Skeletal muscle tissue (tissue), 4 donors: ENCODE results near the gene SRPK2. TPM values are rescaled to one million over a fixed set of nuclear protein-coding genes. Genes with fewer than 3 reads are reported as not detected.

ENCODE experiments used
- H3K27ac ChIP-seq: one replicate; pipeline ENCODE4 v1.7.0; 2013; ENCODE audit warnings: mild to moderate bottlenecking, low read depth, low read length, inconsistent platforms
- H3K27me3 ChIP-seq, 3 donors: one replicate each; pipeline ENCODE4 v1.7.0; 2013; ENCODE audit warnings: low read length in 3 of 3; ENCODE audit not compliant: control insufficient read depth in 3 of 3, insufficient read depth in 3 of 3
- H3K36me3 ChIP-seq, 3 donors: one replicate each; pipeline ENCODE4 v1.7.0; 2013; ENCODE audit warnings: low read length in 3 of 3; ENCODE audit not compliant: control insufficient read depth in 3 of 3, insufficient read depth in 3 of 3
- H3K4me1 ChIP-seq, 3 donors: one replicate each; pipeline ENCODE4 v1.7.0; 2013; ENCODE audit warnings: low read length in 3 of 3, mild to moderate bottlenecking in 3 of 3; ENCODE audit not compliant: control insufficient read depth in 3 of 3, insufficient read depth in 3 of 3
- H3K4me3 ChIP-seq, 3 donors: one replicate each; pipeline ENCODE4 v1.7.0; 2013; ENCODE audit warnings: low read length in 3 of 3
- H3K9ac ChIP-seq, 3 donors: one replicate each; pipeline ENCODE4 v1.7.0; 2013; ENCODE audit warnings: low read length in 3 of 3, mild to moderate bottlenecking in 3 of 3, moderate library complexity in 2 of 3, low read depth in 1 of 3
- H3K9me3 ChIP-seq, 3 donors: one replicate each; pipeline ENCODE4 v1.7.0; 2013; ENCODE audit warnings: low read length in 3 of 3; ENCODE audit not compliant: control insufficient read depth in 3 of 3
- total RNA-seq: library from RNA; depleted of rRNA; stranded (reverse); fragments of >200 nt; gene quantifications from one replicate; pipeline ENCODE4 v1.2.3, GENCODE V29; 2014
- donor health status: Osteomylitis.

Gene SRPK2
- total RNA-seq, 1 donor from 2014 or later, result 73.6 TPM

- Histone ChIP-seq H3K4me3 (no peak overlapping the region), H3K9me3 (no peaks in the 10 kb centered on the region), H3K4me1 (peaks cover 0 to 3% (median 2%) of the 10 kb centered on the region in 3 donors), H3K27ac (no peak overlapping the region), H3K9ac (no peak overlapping the region), H3K27me3 (no peaks in the 10 kb centered on the region), H3K36me3 (no peaks in the 10 kb centered on the region)
Measured at GRCh38 chr7:105187302-105188169, 201.2 kb downstream of the SRPK2 start.

DNA sequence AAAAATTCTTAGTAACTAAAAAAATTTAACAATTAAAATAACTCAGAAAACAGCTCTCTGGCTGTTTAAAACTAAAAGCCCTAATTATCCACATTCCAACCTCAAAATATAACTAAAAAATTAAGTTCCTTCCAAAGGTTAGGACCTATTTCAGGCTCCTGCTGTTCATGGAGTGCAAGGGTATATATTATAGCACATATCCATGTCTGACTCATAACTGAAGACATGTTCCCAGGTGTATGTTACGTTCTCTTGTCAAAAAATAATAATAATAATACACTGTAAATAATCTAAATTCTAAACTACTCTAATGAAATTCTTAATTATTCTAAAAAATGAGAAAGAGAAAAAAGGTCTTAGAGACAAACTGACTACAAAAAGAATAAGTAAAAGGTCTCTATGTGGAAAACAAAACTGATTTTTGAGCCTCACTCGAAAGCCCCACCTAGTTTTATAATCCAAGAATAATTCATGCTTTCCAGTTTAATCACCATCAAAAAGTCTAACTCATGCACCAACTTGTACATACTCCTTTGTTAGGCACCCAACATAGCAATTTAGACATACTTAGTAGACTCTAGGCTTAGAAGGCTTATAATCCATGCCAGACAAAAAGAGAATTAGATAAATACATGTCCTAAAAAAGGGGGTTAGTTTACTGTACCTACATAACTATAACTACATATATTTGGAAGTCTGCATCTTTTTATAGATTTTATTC lies 203.3 kb downstream of the SRPK2 start:
- H3K4me1 ChIP-seq, result peaks cover 0 to 3% (median 2%) of the 10 kb centered on the region in 3 donors
- H3K36me3 ChIP-seq, result no peaks in the 10 kb centered on the region
- no peak overlapping the region for H3K4me3 ChIP-seq
- H3K9me3 ChIP-seq, result no peaks in the 10 kb centered on the region
- H3K9ac ChIP-seq, result no peak overlapping the region
- no peak overlapping the region for H3K27ac ChIP-seq
- H3K27me3 ChIP-seq, result no peaks in the 10 kb centered on the region

GRCh38 chr7:105180002-105180401 lies 208.7 kb downstream of the SRPK2 start:
- H3K27ac ChIP-seq, result no peak overlapping the region
- H3K4me1 ChIP-seq, result no peaks in the 10 kb centered on the region
- no peaks in the 10 kb centered on the region for H3K27me3 ChIP-seq
- H3K36me3 ChIP-seq, result no peaks in the 10 kb centered on the region
- H3K9me3 ChIP-seq, result peaks cover 0 to 3% (median 0%) of the 10 kb centered on the region in 3 donors
- H3K9ac ChIP-seq, result no peak overlapping the region
- no peak overlapping the region for H3K4me3 ChIP-seq

DNA sequence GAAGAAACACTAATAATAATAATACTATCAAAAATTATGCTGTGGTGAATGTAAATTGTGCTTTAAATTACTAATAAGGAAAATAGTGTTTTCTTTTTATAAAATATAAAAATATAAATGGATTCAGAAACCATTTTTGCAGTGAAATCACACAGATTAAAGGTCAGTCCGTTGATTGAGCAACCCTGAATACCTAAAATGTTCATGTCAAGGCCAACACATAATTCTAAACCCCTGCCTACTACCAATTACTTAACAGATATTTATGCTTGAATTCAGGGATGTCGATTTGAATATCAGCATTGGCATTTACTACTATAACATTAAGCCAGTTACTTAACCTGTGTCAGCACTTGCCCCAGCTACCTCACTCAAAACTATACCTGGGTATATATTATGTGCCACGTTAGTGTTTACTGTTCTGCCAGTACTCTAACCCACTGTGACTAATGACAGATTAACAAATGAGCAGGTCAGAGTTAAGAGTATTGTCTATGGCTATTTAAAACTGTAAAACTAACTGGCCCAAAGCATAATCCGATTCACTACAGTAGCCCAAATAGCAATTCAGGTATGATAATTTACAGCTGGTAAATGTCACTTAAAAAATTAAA lies 209.7 kb downstream of the SRPK2 start:
- Histone ChIP-seq H3K9me3 (peaks cover 0 to 3% (median 0%) of the 10 kb centered on the region in 3 donors), H3K9ac (no peak overlapping the region), H3K4me3 (no peak overlapping the region), H3K36me3 (no peaks in the 10 kb centered on the region), H3K27me3 (no peaks in the 10 kb centered on the region), H3K27ac (no peak overlapping the region), H3K4me1 (peaks cover 0 to 6% (median 0%) of the 10 kb centered on the region in 3 donors)

DNA sequence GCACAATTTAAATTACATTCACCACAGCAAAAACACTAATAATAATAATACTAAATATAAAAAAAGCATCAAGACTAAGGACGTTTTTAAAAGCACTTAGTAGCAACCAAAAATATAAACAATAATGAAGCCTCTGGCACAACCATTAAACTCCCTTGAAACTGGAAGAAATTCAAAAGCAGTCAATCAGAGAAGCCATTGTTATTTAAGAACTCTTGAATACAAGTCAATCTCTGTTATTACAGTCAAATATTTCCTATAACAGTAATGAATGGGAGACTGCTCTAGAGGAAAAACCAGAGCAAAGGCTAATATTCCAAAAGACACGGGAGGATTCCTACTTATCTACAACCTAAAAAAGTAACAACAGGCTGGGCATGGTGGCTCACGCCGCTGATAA lies 210.5 kb downstream of the SRPK2 start:
- H3K9me3 ChIP-seq, result peaks cover 0 to 3% (median 0%) of the 10 kb centered on the region in 3 donors
- no peak overlapping the region for H3K9ac ChIP-seq
- H3K27me3 ChIP-seq, result no peaks in the 10 kb centered on the region
- H3K4me1 ChIP-seq, result peaks cover 0 to 6% (median 0%) of the 10 kb centered on the region in 3 donors
- no peak overlapping the region for H3K4me3 ChIP-seq
- H3K27ac ChIP-seq, result no peak overlapping the region
- H3K36me3 ChIP-seq, result no peaks in the 10 kb centered on the region

GRCh38 chr7:105177026-105177425 lies 211.7 kb downstream of the SRPK2 start:
- Histone ChIP-seq H3K4me3 (no peak overlapping the region), H3K36me3 (no peaks in the 10 kb centered on the region), H3K4me1 (peaks cover 0 to 6% (median 0%) of the 10 kb centered on the region in 3 donors), H3K9ac (no peak overlapping the region), H3K9me3 (peaks cover 0 to 3% (median 0%) of the 10 kb centered on the region in 3 donors), H3K27me3 (no peaks in the 10 kb centered on the region), H3K27ac (no peak overlapping the region)

- no peak overlapping the region for H3K4me3 ChIP-seq
- peaks cover 0 to 6% (median 0%) of the 10 kb centered on the region in 3 donors for H3K4me1 ChIP-seq
- H3K9me3 ChIP-seq, result no peaks in the 10 kb centered on the region
- no peaks in the 10 kb centered on the region for H3K36me3 ChIP-seq
- H3K27ac ChIP-seq, result no peak overlapping the region
- no peaks in the 10 kb centered on the region for H3K27me3 ChIP-seq
- H3K9ac ChIP-seq, result no peak overlapping the region
Measured at GRCh38 chr7:105173586-105173985, 215.1 kb downstream of the SRPK2 start.

DNA sequence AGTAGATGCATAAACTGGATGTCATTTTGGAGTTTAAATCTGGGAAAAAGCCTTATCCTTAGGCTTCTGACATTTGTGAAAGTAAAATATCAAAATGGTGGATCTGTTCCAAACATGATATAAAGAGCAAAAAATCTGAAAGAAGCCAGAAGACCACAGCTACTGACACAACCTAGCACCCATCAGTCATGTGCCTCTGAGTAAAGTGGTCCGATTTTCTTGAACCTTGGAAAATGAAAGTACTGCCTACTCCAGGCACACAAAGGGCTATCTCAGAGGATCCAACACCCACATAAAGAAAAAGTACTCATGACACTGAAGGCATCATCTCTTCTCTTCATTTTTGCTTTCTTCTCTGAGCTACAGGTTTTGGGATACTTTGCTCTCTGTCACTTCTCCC lies 224.0 kb downstream of the SRPK2 start:
- Histone ChIP-seq H3K36me3 (peaks cover 11 to 28% (median 20%) of the 10 kb centered on the region in 3 donors), H3K9me3 (no peaks in the 10 kb centered on the region), H3K27me3 (no peaks in the 10 kb centered on the region)

DNA sequence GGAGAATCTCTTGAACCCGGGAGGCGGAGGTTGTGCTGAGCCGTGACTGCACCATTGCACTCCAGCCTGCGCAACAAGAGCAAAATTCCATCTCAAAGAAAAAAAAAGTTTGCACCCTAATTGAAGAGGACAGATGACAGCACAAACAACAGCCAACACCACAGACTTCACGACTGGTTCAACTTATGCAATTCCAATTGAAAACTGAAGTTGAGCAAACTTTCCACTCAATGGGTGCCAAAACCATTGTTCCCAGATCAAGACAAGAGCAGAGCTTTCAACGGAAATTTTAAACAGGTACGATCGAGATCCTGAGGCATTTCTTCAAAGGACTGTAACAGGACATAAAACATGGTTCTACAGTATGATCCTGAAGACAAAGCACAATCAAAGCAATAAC lies 225.0 kb downstream of the SRPK2 start:
- Histone ChIP-seq H3K27me3 (no peaks in the 10 kb centered on the region), H3K27ac (no peak overlapping the region), H3K36me3 (peaks cover 11 to 28% (median 20%) of the 10 kb centered on the region in 3 donors), H3K4me3 (no peak overlapping the region), H3K9ac (no peak overlapping the region), H3K4me1 (no peaks in the 10 kb centered on the region), H3K9me3 (no peaks in the 10 kb centered on the region)

More for the DNA sequence above, 224.0 kb downstream of the SRPK2 start:
- Histone ChIP-seq H3K9ac (no peak overlapping the region), H3K27ac (no peak overlapping the region), H3K4me1 (no peaks in the 10 kb centered on the region), H3K4me3 (no peak overlapping the region)
